Measurements from ENCODE around the gene MARVELD1.

DNA sequence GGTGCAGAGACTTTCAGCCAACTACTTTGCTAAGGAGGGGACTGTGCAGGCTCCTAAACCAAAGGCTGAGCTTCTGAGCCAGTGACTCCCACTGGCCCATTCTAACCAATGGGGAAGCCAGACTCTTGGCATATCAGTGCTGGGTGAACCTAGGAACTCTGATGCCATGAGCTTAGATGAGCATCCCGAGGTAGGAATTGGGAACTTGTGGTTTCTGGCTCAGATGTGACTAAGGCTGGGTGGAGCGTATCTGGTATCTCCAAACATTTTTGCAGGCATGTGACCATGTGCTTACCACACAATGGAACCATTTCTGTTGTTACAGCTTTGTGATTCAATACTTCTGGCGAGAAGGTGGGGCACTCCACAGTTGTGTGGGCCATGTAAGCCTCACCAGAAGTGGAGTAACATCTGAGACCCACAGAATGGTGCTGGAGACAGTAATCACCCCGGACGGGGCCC, 23.9 kb upstream of the MARVELD1 start:
- no peak for TF ChIP-seq POLR2A (IDR thresholded peaks at IDR 0.05)
- TF ChIP-seq, protein P1, sequence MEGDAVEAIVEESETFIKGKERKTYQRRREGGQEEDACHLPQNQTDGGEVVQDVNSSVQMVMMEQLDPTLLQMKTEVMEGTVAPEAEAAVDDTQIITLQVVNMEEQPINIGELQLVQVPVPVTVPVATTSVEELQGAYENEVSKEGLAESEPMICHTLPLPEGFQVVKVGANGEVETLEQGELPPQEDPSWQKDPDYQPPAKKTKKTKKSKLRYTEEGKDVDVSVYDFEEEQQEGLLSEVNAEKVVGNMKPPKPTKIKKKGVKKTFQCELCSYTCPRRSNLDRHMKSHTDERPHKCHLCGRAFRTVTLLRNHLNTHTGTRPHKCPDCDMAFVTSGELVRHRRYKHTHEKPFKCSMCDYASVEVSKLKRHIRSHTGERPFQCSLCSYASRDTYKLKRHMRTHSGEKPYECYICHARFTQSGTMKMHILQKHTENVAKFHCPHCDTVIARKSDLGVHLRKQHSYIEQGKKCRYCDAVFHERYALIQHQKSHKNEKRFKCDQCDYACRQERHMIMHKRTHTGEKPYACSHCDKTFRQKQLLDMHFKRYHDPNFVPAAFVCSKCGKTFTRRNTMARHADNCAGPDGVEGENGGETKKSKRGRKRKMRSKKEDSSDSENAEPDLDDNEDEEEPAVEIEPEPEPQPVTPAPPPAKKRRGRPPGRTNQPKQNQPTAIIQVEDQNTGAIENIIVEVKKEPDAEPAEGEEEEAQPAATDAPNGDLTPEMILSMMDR (IDR thresholded peaks at IDR 0.05) = no peak

Measured in body of pancreas (tissue), 4 donors.